ENCODE measurements around the gene MT3. TPM values are rescaled to one million over a fixed set of nuclear protein-coding genes. Genes with fewer than 3 reads are reported as not detected.

The MT3 gene
- total and polyA plus RNA-seq, 2 of the 13 experiments (the other 11 are each of a cell fraction or from before 2014, with no cell fraction given), result not detected

- no peaks in the 10 kb centered on the region for H3K36me3 ChIP-seq (replicated peaks in 1 of 2; ENCODE audit: control insufficient read depth in 1 of 2, insufficient read depth in 2 of 2, low read length in 2 of 2)
- BruUV-seq (replicated peaks), result no TSS peak
- 18% methylated on average over 4 of the region's 4 CpGs for WGBS (ENCODE audit: low lambda C conversion rate)
- H3K79me2 ChIP-seq (ENCODE audit: insufficient read depth, low read length), result no peaks in the 10 kb centered on the region
- intact Hi-C loops (cut with micrococcal nuclease; ENCODE audit: unreplicated experiment) (loop anchor here (1.0 to 10.0 kb wide), 3 partner anchors 51 to 261 kb away; partner anchors contain the start of genes MT1B, MT1F and SLC12A3), in situ Hi-C loops (cut with HindIII; ENCODE audit: extremely low pct_ligation_motif_present, low pct_unique_long_range_greater_than_20kb) (loop anchor here (5.0 kb wide), 1 partner anchor 99 kb away; no protein-coding TSS in a partner anchor)
- FAIRE-seq (peak; percentile 97), DNase-seq (ENCODE audit: low spot score) (peak; percentile 86), ATAC-seq (peak; percentile 35)
- H3K9me3 ChIP-seq (ENCODE audit: low read length), result no peaks in the 10 kb centered on the region
- H2AFZ ChIP-seq (ENCODE audit: low read length), result no peak overlapping the region
- no peak overlapping the region for H3K4me2 ChIP-seq (ENCODE audit: low read depth, low read length)
- no peak overlapping the region for H3K27ac ChIP-seq (ENCODE audit: extremely low read length, insufficient read depth, low read length)
- H3K4me3 ChIP-seq (replicated peaks in 1 of 3; ENCODE audit: insufficient read depth in 1 of 3, low read depth in 2 of 3, low read length in 3 of 3), result no peak overlapping the region
- ChIA-PET POLR2A (interaction anchor here (1.1 to 1.5 kb wide), 3 partner anchors 22 to 98 kb away, joined by 3 to 10 read pairs (median 7); partner anchors contain the start of gene MT1E), CTCF (ENCODE audit: low intra/inter-chr PET ratio, low total read pairs) (interaction anchor here (0.9 to 2.5 kb wide), 3 partner anchors 27 to 98 kb away, joined by 3 to 28 read pairs (median 5); no protein-coding TSS in a partner anchor)
- no peak overlapping the region for H3K9ac ChIP-seq (ENCODE audit: insufficient read depth, low read depth, low read length)
- H3K27me3 ChIP-seq (ENCODE audit: control insufficient read depth in 1 of 2, insufficient read depth in 2 of 2, low read length in 2 of 2), result peaks cover 0 to 7% of the 10 kb centered on the region in 2 experiments; a peak in 2 of 5 replicates
- peaks cover 45% of the 10 kb centered on the region for H3K4me1 ChIP-seq (ENCODE audit: insufficient read depth, low read length)
- H4K20me1 ChIP-seq (ENCODE audit: insufficient read depth, low read length), result no peaks in the 10 kb centered on the region
- TF ChIP-seq POLR2G (IDR thresholded peaks at IDR 0.05; ENCODE audit: low read depth, low read length) (no peak), ATF3 (CRISPR knock-in tag; IDR thresholded peaks at IDR 0.05) (no peak), ZNF891 (CRISPR knock-in tag; IDR thresholded peaks at IDR 0.05) (no peak), ZNF547 (CRISPR knock-in tag; IDR thresholded peaks at IDR 0.05) (no peak), TEF (CRISPR knock-in tag; IDR thresholded peaks at IDR 0.05) (no peak), MXD1 (CRISPR knock-in tag; IDR thresholded peaks at IDR 0.05) (no peak), GATAD2A (CRISPR knock-in tag; IDR thresholded peaks at IDR 0.05) (peak; percentile 65), ZNF567 (CRISPR knock-in tag; IDR thresholded peaks at IDR 0.05; ENCODE audit: borderline replicate concordance) (0 out of 2 replicates have a peak, but pooled peaks have one; percentile 83), BORCS8-MEF2B (CRISPR knock-in tag; IDR thresholded peaks at IDR 0.05) (no peak), ZNF121 (CRISPR knock-in tag; IDR thresholded peaks at IDR 0.05) (no peak), IRF9 (CRISPR knock-in tag; IDR thresholded peaks at IDR 0.05; ENCODE audit: borderline replicate concordance) (peak; percentile 45; the same call in 1 of the 2 replicates), ZNF446 (CRISPR knock-in tag; IDR thresholded peaks at IDR 0.05) (no peak), ZNF576 (CRISPR knock-in tag; IDR thresholded peaks at IDR 0.05) (0 out of 2 replicates have a peak, but pooled peaks have one; percentile 51), ZNF510 (CRISPR knock-in tag; IDR thresholded peaks at IDR 0.05; ENCODE audit: low read depth) (no peak), HCFC1 (IDR thresholded peaks at IDR 0.05; ENCODE audit: low read depth, low read length) (no peak), BRF2 (CRISPR knock-in tag; IDR thresholded peaks at IDR 0.05) (no peak), ATF1 (CRISPR knock-in tag; IDR thresholded peaks at IDR 0.05) (no peak), EZH2 (conservative IDR thresholded peaks at IDR 0.05; ENCODE audit: low read depth, low read length) (no peak)
These were observed 14.3 kb downstream of the MT3 start for GRCh38 chr16:56603589-56603988.

Data from HepG2 (cell line).